Sigmoid colon (tissue), 7 donors: ENCODE data around the gene RORB. TPM values are rescaled to one million over a fixed set of nuclear protein-coding genes. Genes with fewer than 3 reads are reported as not detected.

Experiments used
- DNase-seq: peaks from one replicate; pipeline ENCODE4 v3.0.0-alpha.2; 2019
- H3K27ac ChIP-seq, 4 donors: fragments of 200-600 bp; sonication (generic); one replicate each; pipeline ENCODE4 v1.5.1; 2016 to 2019; ENCODE audit warnings: mild to moderate bottlenecking in 1 of 4
- H3K27me3 ChIP-seq, 3 donors: fragments of 200-600 bp; sonication (generic); one replicate each; pipeline ENCODE4 v1.5.1; 2019; ENCODE audit warnings: mild to moderate bottlenecking in 1 of 3
- H3K36me3 ChIP-seq, 4 donors: fragments of 200-600 bp; sonication (generic); one replicate each; pipeline ENCODE4 v1.5.1; 2016 to 2019
- H3K4me1 ChIP-seq, 4 donors: fragments of 200-600 bp; sonication (generic); one replicate each; pipeline ENCODE4 v1.5.1; 2017 to 2019
- H3K4me3 ChIP-seq, 4 donors: fragments of 200-600 bp; sonication (generic); one replicate each; pipeline ENCODE4 v1.5.1; 2017 to 2019; ENCODE audit warnings: mild to moderate bottlenecking in 2 of 4, moderate library complexity in 1 of 4
- H3K9me3 ChIP-seq, 4 donors: fragments of 200-600 bp in 3 of 4; sonication (generic) in 3 of 4; one replicate each; pipeline versions ENCODE4 v1.5.1 to v1.6.1; 2013 to 2019
- CTCF ChIP-seq, 4 experiments: fragments of 450-650 bp in 3 of 4; fragments of 200-600 bp in 1 of 4; IDR thresholded peaks; one replicate each; pipeline ENCODE4 v1.5.1; 2016 to 2019; ENCODE audit warnings: antibody characterized with exemption in 4 of 4, mild to moderate bottlenecking in 3 of 4, moderate library complexity in 2 of 4
- EP300 ChIP-seq, 4 donors: sonication (generic); formaldehyde crosslinking; IDR thresholded peaks; one replicate each; pipeline ENCODE4 v1.6.1; 2017; ENCODE audit warnings: antibody characterized with exemption in 4 of 4
- POLR2A ChIP-seq, 2 donors: fragments of 450-650 bp; IDR thresholded peaks; one replicate each; pipeline ENCODE4 v1.6.1; 2016; ENCODE audit warnings: antibody characterized with exemption in 2 of 2, mild to moderate bottlenecking in 2 of 2, moderate library complexity in 2 of 2
- POLR2AphosphoS5 ChIP-seq, 4 donors: sonication (generic); formaldehyde crosslinking; IDR thresholded peaks; one replicate each; pipeline ENCODE4 v1.6.1; 2017; ENCODE audit warnings: antibody characterized with exemption in 4 of 4
- WGBS, 2 donors: extraction: QIAGEN DNeasy Blood & Tissue Kit; methylation state at CpG; one replicate each; pipeline ENCODE4 v1.1.7; 2013; 5-methylcytosine and 5-hydroxymethylcytosine counted together
- intact Hi-C: fragments of 100-400 bp; cut with DNase I; formaldehyde crosslinking; loops from one replicate; pipeline ENCODE4 v1.15.1; 2023
- polyA plus RNA-seq, 3 donors: library from polyadenylated mRNA; stranded (reverse); fragments of 200-250 nt; gene quantifications; one replicate each; pipeline ENCODE4 v1.2.3, GENCODE V29; 2013
- total RNA-seq, 4 donors: library from RNA; depleted of rRNA; stranded (reverse); fragments of >200 nt; gene quantifications; one replicate each; pipeline ENCODE4 v1.1.0, GENCODE V29; 2016
- donor health status: healthy with polysubstance abuse.
- donor health status: Bipolar disorder and iron deficiency.
- donor health status: healthy.

Gene RORB
- total and polyA plus RNA-seq, 7 donors, result 0.03 to 1.9 (median 0.82) TPM; not detected in 2

GRCh38 chr9:74533253-74533652 lies 36.1 kb downstream of the RORB start:
- DNase-seq, result no peak
- TF ChIP-seq EP300 (IDR thresholded peaks at IDR 0.05) (no peak), POLR2A (IDR thresholded peaks at IDR 0.05) (no peak), POLR2AphosphoS5 (IDR thresholded peaks at IDR 0.05) (no peak), CTCF (IDR thresholded peaks at IDR 0.05) (no peak)
- H3K4me3 ChIP-seq, result no peak overlapping the region
- intact Hi-C loops, result no loop called here
- no peaks in the 10 kb centered on the region for H3K4me1 ChIP-seq
- WGBS, 2 donors, result 69 to 79% methylated on average over 1 of the region's 1 CpG
- H3K27ac ChIP-seq, result no peak overlapping the region
- H3K9me3 ChIP-seq, result no peaks in the 10 kb centered on the region
- H3K36me3 ChIP-seq, result no peaks in the 10 kb centered on the region
- peaks cover 0 to 4% (median 0%) of the 10 kb centered on the region in 3 donors for H3K27me3 ChIP-seq

- DNase-seq, result no peak
- intact Hi-C loops, result no loop called here
These were observed 37.7 kb downstream of the RORB start for GRCh38 chr9:74534841-74535240.

GRCh38 chr9:74543145-74543544 lies 46.0 kb downstream of the RORB start:
- Histone ChIP-seq H3K4me3 (no peak overlapping the region), H3K36me3 (no peaks in the 10 kb centered on the region), H3K9me3 (no peaks in the 10 kb centered on the region), H3K27ac (no peak overlapping the region), H3K4me1 (no peaks in the 10 kb centered on the region), H3K27me3 (no peaks in the 10 kb centered on the region)
- intact Hi-C loops, result no loop called here
- no peak for DNase-seq
- 41 to 49% methylated on average over 3 of the region's 3 CpGs for WGBS, 2 donors
- no peak for TF ChIP-seq POLR2AphosphoS5 (IDR thresholded peaks at IDR 0.05)
- TF ChIP-seq CTCF (IDR thresholded peaks at IDR 0.05), result no peak
- no peak for TF ChIP-seq POLR2A (IDR thresholded peaks at IDR 0.05)
- no peak for TF ChIP-seq EP300 (IDR thresholded peaks at IDR 0.05)

More at GRCh38 chr9:74534841-74535240, 37.7 kb downstream of the RORB start:
- Histone ChIP-seq H3K27ac (no peak overlapping the region), H3K9me3 (no peaks in the 10 kb centered on the region), H3K36me3 (no peaks in the 10 kb centered on the region), H3K27me3 (peaks cover 0 to 4% (median 0%) of the 10 kb centered on the region in 3 donors), H3K4me3 (no peak overlapping the region), H3K4me1 (no peaks in the 10 kb centered on the region)
- WGBS, 2 donors, result 91 to 94% methylated on average over 3 of the region's 3 CpGs
- no peak for TF ChIP-seq EP300 (IDR thresholded peaks at IDR 0.05)
- no peak for TF ChIP-seq POLR2A (IDR thresholded peaks at IDR 0.05)
- no peak for TF ChIP-seq POLR2AphosphoS5 (IDR thresholded peaks at IDR 0.05)
- TF ChIP-seq CTCF (IDR thresholded peaks at IDR 0.05), result no peak

GRCh38 chr9:74551266-74551665 lies 54.1 kb downstream of the RORB start:
- no peak overlapping the region for H3K4me3 ChIP-seq
- H3K4me1 ChIP-seq, result no peaks in the 10 kb centered on the region
- WGBS, 2 donors, result 74 to 90% methylated on average over 5 of the region's 5 CpGs
- H3K27ac ChIP-seq, result no peak overlapping the region
- TF ChIP-seq POLR2AphosphoS5 (IDR thresholded peaks at IDR 0.05) (no peak), EP300 (IDR thresholded peaks at IDR 0.05) (no peak), POLR2A (IDR thresholded peaks at IDR 0.05) (no peak), CTCF (IDR thresholded peaks at IDR 0.05) (no peak)
- H3K36me3 ChIP-seq, result no peaks in the 10 kb centered on the region
- no peaks in the 10 kb centered on the region for H3K9me3 ChIP-seq
- H3K27me3 ChIP-seq, result no peaks in the 10 kb centered on the region
- intact Hi-C loops, result no loop called here
- no peak for DNase-seq

GRCh38 chr9:74554751-74555419 lies 57.8 kb downstream of the RORB start:
- H3K9me3 ChIP-seq, result no peaks in the 10 kb centered on the region
- intact Hi-C loops, result no loop called here

More at GRCh38 chr9:74554751-74555419, 57.8 kb downstream of the RORB start:
- no peak overlapping the region for H3K27ac ChIP-seq
- DNase-seq, result no peak
- WGBS, 2 donors, result 22 to 57% methylated on average over 9 of the region's 9 CpGs
- no peaks in the 10 kb centered on the region for H3K4me1 ChIP-seq
- no peaks in the 10 kb centered on the region for H3K27me3 ChIP-seq
- no peak overlapping the region for H3K4me3 ChIP-seq
- H3K36me3 ChIP-seq, result no peaks in the 10 kb centered on the region
- TF ChIP-seq CTCF (IDR thresholded peaks at IDR 0.05), result no peak
- no peak for TF ChIP-seq EP300 (IDR thresholded peaks at IDR 0.05)
- TF ChIP-seq POLR2AphosphoS5 (IDR thresholded peaks at IDR 0.05), result no peak
